Measurements from ENCODE around the gene AQP10. TPM values are rescaled to one million over a fixed set of nuclear protein-coding genes. Genes with fewer than 3 reads are reported as not detected.
"Not testable (repeated sequence)": the region's sequence is repeated elsewhere in the genome, so short reads cannot be mapped to it uniquely, and the experiment has no call there.

AQP10 gene
- total RNA-seq, 6 donors from 2014 or later, result 0.15 to 2.1 (median 0.45) TPM

GRCh38 chr1:154338875-154339274, 18.0 kb downstream of the AQP10 start:
- 83 to 94% methylated on average over 2 of the region's 2 CpGs for WGBS, 2 donors
- ATAC-seq (ENCODE audit: low FRiP score in 2 of 2) (no peak), DNase-seq (no peak)
- Histone ChIP-seq H3K36me3 (peaks cover 0 to 73% (median 33%) of the 10 kb centered on the region in 4 donors), H3K9me3 (no peaks in the 10 kb centered on the region), H3K4me3 (no peak overlapping the region), H3K4me1 (peaks cover 11 to 23% (median 17%) of the 10 kb centered on the region in 4 donors), H3K27me3 (no peaks in the 10 kb centered on the region), H3K27ac (no peak overlapping the region)
- no peak for TF ChIP-seq EP300 (IDR thresholded peaks at IDR 0.05)
- TF ChIP-seq CTCF (IDR thresholded peaks at IDR 0.05), result no peak
- TF ChIP-seq POLR2A (IDR thresholded peaks at IDR 0.05), result no peak
- no peak for TF ChIP-seq POLR2AphosphoS5 (IDR thresholded peaks at IDR 0.05)

- not testable (repeated sequence) for H3K4me3 ChIP-seq
- WGBS, 2 donors, result 95 to 97% methylated on average over 9 of the region's 9 CpGs
Measured at GRCh38 chr1:154341366-154341765, 20.5 kb downstream of the AQP10 start.

GRCh38 chr1:154342132-154342531, 21.2 kb downstream of the AQP10 start:
- 88 to 90% methylated on average over 3 to 7 of the region's 7 CpGs for WGBS, 2 donors
- ATAC-seq (ENCODE audit: low FRiP score in 2 of 2), result no peak
- H3K27ac ChIP-seq, result peak overlapping the region in 2 of 4 donors; percentile 13 to 54
- H3K4me1 ChIP-seq, result peaks cover 0 to 21% (median 8%) of the 10 kb centered on the region in 4 donors
- DNase-seq, result no peak
- H3K9me3 ChIP-seq, result no peaks in the 10 kb centered on the region
- no peaks in the 10 kb centered on the region for H3K27me3 ChIP-seq
- TF ChIP-seq POLR2AphosphoS5 (IDR thresholded peaks at IDR 0.05) (no peak), CTCF (IDR thresholded peaks at IDR 0.05) (no peak), POLR2A (IDR thresholded peaks at IDR 0.05) (no peak), EP300 (IDR thresholded peaks at IDR 0.05) (no peak)
- H3K4me3 ChIP-seq, result no peak overlapping the region
- H3K36me3 ChIP-seq, result peaks cover 4 to 98% (median 59%) of the 10 kb centered on the region in 4 donors

More at GRCh38 chr1:154341366-154341765, 20.5 kb downstream of the AQP10 start:
- not testable (repeated sequence) for DNase-seq; ATAC-seq (ENCODE audit: low FRiP score in 2 of 2); H3K27ac ChIP-seq; H3K27me3 ChIP-seq; H3K9me3 ChIP-seq
- H3K4me1 ChIP-seq, result peaks cover 0 to 13% (median 6%) of the 10 kb centered on the region in 4 donors
- H3K36me3 ChIP-seq, result peaks cover 4 to 92% (median 54%) of the 10 kb centered on the region in 4 donors

GRCh38 chr1:154342836-154343472, 22.1 kb downstream of the AQP10 start:
- no peaks in the 10 kb centered on the region for H3K9me3 ChIP-seq
- DNase-seq (peak; percentile 58 to 82), ATAC-seq (ENCODE audit: low FRiP score in 2 of 2) (peak in 1 of 2 donors; percentile 60)
- 66 to 75% methylated on average over 21 of the region's 21 CpGs for WGBS, 2 donors
- TF ChIP-seq EP300 (IDR thresholded peaks at IDR 0.05) (no peak), POLR2A (IDR thresholded peaks at IDR 0.05) (peak in 1 of 4 donors; percentile 46)
- H3K27ac ChIP-seq, result peak overlapping the region in 2 of 4 donors; percentile 37 to 54
- H3K4me1 ChIP-seq, result peaks cover 0 to 22% (median 8%) of the 10 kb centered on the region in 4 donors
- peaks cover 4 to 93% (median 60%) of the 10 kb centered on the region in 4 donors for H3K36me3 ChIP-seq
- peak overlapping the region in 1 of 4 donors; percentile 3 for H3K4me3 ChIP-seq
- H3K27me3 ChIP-seq, result no peaks in the 10 kb centered on the region

GRCh38 chr1:154344977-154345837, 24.3 kb downstream of the AQP10 start:
- Histone ChIP-seq H3K27me3 (no peaks in the 10 kb centered on the region), H3K36me3 (peaks cover 4 to 91% (median 62%) of the 10 kb centered on the region in 4 donors), H3K4me3 (no peak overlapping the region), H3K27ac (peak overlapping the region in 1 of 4 donors; percentile 8), H3K4me1 (peaks cover 0 to 22% (median 8%) of the 10 kb centered on the region in 4 donors), H3K9me3 (no peaks in the 10 kb centered on the region)
- DNase-seq, result peak in 1 of 2 donors; percentile 72
- ATAC-seq (ENCODE audit: low FRiP score in 2 of 2), result peak in 1 of 2 donors; percentile 16
- TF ChIP-seq CTCF (IDR thresholded peaks at IDR 0.05) (peak; percentile 16 to 43 (median 31)), EP300 (IDR thresholded peaks at IDR 0.05) (no peak)
- 84% methylated on average over 12 of the region's 12 CpGs for WGBS, 2 donors
